OCI-LY7 (cell line): ENCODE measurements around the gene DEAF1. TPM values are rescaled to one million over a fixed set of nuclear protein-coding genes. Genes with fewer than 3 reads are reported as not detected.

ENCODE experiments used
- BruUV-seq: library from RNA; stranded (reverse); fragments of 400-500 nt; replicated peaks from 2 replicates; lab custom pipeline; 2021; lab: Mats Ljungman, UMichigan
- CTCF ChIA-PET: fragments of 300-600 bp; sonication (Branson Sonifier 250); formaldehyde crosslinking; loops from one replicate; lab custom pipeline; 2022; ENCODE audit warnings: antibody characterized with exemption; ENCODE audit not compliant: unreplicated experiment; lab: Charles Lee
- POLR2A ChIA-PET: fragments of 300-600 bp; sonication (Branson Sonifier 250); formaldehyde crosslinking; loops from one replicate; lab custom pipeline; 2022; ENCODE audit warnings: antibody characterized with exemption; lab: Charles Lee
- DNase-seq: peaks from one replicate; pipeline ENCODE4 v3.0.0-alpha.2; 2015; ENCODE audit warnings: low spot score
- H2AFZ ChIP-seq: fragments of 200-600 bp; sonication (generic), shearing (Covaris generic); 2 replicates; pipeline ENCODE4 v1.6.1; 2014; ENCODE audit warnings: mild to moderate bottlenecking, antibody characterized with exemption, low read length, moderate library complexity
- H3K27ac ChIP-seq: fragments of 200-600 bp; sonication (generic); 2 replicates; pipeline ENCODE4 v1.5.1; 2014; ENCODE audit warnings: mixed run types, low read depth, mild to moderate bottlenecking, moderate library complexity, low read length, inconsistent platforms; ENCODE audit not compliant: poor library complexity, severe bottlenecking
- H3K36me3 ChIP-seq: fragments of 200-600 bp; sonication (generic); 2 replicates; pipeline ENCODE4 v1.6.1; 2014; ENCODE audit warnings: mild to moderate bottlenecking, antibody characterized with exemption, low read length, moderate library complexity, mixed read lengths; ENCODE audit not compliant: insufficient read depth
- H3K4me1 ChIP-seq: fragments of 200-600 bp; sonication (generic); 2 replicates; pipeline ENCODE4 v1.5.1; 2014; ENCODE audit warnings: mild to moderate bottlenecking, low read length; ENCODE audit not compliant: insufficient read depth, poor library complexity, severe bottlenecking
- H3K4me2 ChIP-seq: fragments of 200-600 bp; sonication (generic); 2 replicates; pipeline ENCODE4 v1.6.1; 2014; ENCODE audit warnings: mild to moderate bottlenecking, low read length
- H3K4me3 ChIP-seq: fragments of 200-600 bp; sonication (generic); 2 replicates; pipeline ENCODE4 v1.5.1; 2014; ENCODE audit warnings: mild to moderate bottlenecking, low read depth, low read length; ENCODE audit not compliant: poor library complexity, severe bottlenecking
- H3K79me2 ChIP-seq: fragments of 200-600 bp; sonication (generic); 2 replicates; pipeline ENCODE4 v1.6.1; 2016; ENCODE audit warnings: low read depth, mild to moderate bottlenecking, low read length, moderate library complexity, mixed read lengths; ENCODE audit not compliant: insufficient read depth
- H3K9me2 ChIP-seq: fragments of 200-600 bp; sonication (generic); 2 replicates; pipeline ENCODE4 v1.6.1; 2016; ENCODE audit warnings: mild to moderate bottlenecking, low read length, mixed read lengths; ENCODE audit not compliant: insufficient read depth
- H3K9me3 ChIP-seq: fragments of 200-600 bp; sonication (generic); 2 replicates; pipeline ENCODE4 v1.6.1; 2014; ENCODE audit warnings: mild to moderate bottlenecking, mixed run types, low read length, mixed read lengths
- H4K20me1 ChIP-seq: fragments of 200-600 bp; sonication (generic); 2 replicates; pipeline ENCODE4 v1.6.1; 2014; ENCODE audit warnings: mild to moderate bottlenecking, antibody characterized with exemption, low read length, moderate library complexity, mixed read lengths; ENCODE audit not compliant: insufficient read depth
- EZH2phosphoT487 ChIP-seq: fragments of 200-600 bp; sonication (generic); IDR thresholded peaks from 2 replicates; pipeline ENCODE4 v1.6.1; 2018; ENCODE audit warnings: low read depth, borderline replicate concordance, mild to moderate bottlenecking, mixed run types, antibody characterized with exemption, low read length, moderate library complexity, mixed read lengths
- intact Hi-C: fragments of 100-400 bp; cut with micrococcal nuclease; formaldehyde crosslinking; loops from one replicate; pipeline ENCODE4 v1.10.0; 2022; ENCODE audit not compliant: unreplicated experiment
- total RNA-seq, 2 experiments: library from RNA; depleted of rRNA in 1 of 2; stranded (reverse); fragments of >200 nt in 1 of 2; shearing (Covaris generic) in 1 of 2; gene quantifications; 2 replicates each; pipeline ENCODE4 v1.2.3, GENCODE V29; 2014 to 2022
- TF ChIP-seq, protein P1 (sequence below): fragments of 200-600 bp; sonication (generic); conservative IDR thresholded peaks from 2 replicates; pipeline ENCODE4 v1.5.1; 2014; ENCODE audit warnings: mild to moderate bottlenecking, antibody characterized with exemption, low read length, moderate library complexity, mixed read lengths

The DEAF1 gene
- total RNA-seq, 2 experiments from 2014 or later, result 42.7 to 66.2 TPM

DNA sequence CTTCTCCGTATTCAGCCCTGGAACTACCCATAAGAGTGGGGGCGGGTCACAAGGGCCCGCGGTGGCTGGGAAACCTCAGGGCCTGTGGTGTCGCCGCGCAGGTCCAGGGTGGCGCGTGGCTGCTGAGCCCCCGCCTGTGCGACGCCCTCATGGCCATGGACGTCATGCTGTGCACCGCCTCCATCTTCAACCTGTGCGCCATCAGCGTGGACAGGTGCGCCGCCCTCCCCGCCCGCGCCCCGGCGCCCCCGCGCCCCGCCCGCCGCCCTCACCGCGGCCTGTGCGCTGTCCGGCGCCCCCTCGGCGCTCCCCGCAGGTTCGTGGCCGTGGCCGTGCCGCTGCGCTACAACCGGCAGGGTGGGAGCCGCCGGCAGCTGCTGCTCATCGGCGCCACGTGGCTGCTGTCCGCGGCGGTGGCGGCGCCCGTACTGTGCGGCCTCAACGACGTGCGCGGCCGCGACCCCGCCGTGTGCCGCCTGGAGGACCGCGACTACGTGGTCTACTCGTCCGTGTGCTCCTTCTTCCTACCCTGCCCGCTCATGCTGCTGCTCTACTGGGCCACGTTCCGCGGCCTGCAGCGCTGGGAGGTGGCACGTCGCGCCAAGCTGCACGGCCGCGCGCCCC lies 55.6 kb downstream of the DEAF1 start:
- Histone ChIP-seq H3K4me3 (no peak overlapping the region), H3K9me3 (no peaks in the 10 kb centered on the region), H3K9me2 (no peaks in the 10 kb centered on the region), H3K27ac (no peak overlapping the region), H3K4me2 (no peak overlapping the region), H3K79me2 (no peaks in the 10 kb centered on the region), H3K4me1 (peaks cover 9% of the 10 kb centered on the region), H4K20me1 (no peaks in the 10 kb centered on the region), H2AFZ (no peak overlapping the region), H3K36me3 (peaks cover 21% of the 10 kb centered on the region; the same call in 1 of the 2 replicates)
- no peak for TF ChIP-seq EZH2phosphoT487
- TF ChIP-seq, protein P1, sequence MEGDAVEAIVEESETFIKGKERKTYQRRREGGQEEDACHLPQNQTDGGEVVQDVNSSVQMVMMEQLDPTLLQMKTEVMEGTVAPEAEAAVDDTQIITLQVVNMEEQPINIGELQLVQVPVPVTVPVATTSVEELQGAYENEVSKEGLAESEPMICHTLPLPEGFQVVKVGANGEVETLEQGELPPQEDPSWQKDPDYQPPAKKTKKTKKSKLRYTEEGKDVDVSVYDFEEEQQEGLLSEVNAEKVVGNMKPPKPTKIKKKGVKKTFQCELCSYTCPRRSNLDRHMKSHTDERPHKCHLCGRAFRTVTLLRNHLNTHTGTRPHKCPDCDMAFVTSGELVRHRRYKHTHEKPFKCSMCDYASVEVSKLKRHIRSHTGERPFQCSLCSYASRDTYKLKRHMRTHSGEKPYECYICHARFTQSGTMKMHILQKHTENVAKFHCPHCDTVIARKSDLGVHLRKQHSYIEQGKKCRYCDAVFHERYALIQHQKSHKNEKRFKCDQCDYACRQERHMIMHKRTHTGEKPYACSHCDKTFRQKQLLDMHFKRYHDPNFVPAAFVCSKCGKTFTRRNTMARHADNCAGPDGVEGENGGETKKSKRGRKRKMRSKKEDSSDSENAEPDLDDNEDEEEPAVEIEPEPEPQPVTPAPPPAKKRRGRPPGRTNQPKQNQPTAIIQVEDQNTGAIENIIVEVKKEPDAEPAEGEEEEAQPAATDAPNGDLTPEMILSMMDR, result no peak
- no TSS peak for BruUV-seq
- no peak for DNase-seq
- ChIA-PET CTCF (no interaction called here), POLR2A (no interaction called here)
- intact Hi-C loops, result no loop called here

DNA sequence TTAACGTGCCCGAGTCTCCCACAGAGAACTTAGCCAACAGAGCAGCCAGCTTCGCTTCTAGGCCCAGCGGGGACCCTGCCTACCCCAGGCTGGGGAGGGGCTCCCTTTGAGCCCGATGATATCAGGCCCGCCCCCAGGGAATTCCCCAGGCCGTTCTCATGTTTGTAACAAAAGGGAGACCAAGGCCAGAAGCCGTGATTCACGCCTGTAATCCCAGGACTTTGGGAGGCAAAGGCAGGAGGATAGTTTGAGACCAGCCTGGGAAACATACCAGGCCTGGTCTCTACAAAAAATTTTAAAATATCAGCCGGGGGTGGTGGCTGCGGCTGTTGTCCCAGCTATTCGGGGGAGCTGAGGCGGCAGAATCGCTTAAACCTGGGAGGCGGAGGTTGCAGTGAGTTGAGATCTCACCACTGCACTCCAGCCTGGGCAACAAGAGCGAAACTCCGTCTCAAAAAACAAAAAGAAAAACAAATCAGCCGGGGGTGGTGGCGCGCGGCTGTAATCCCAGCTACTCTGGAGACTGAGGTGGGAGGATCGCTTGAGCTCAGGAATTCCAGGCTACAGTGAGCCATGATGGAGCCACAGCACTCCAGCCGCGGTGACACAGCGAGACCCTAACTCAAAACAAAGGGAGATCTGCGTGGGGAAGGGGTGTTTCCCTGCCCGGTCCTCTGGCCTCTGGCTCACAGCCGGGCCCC lies 56.2 kb downstream of the DEAF1 start:
- no peaks in the 10 kb centered on the region for H3K9me3 ChIP-seq
- POLR2A ChIA-PET, result no interaction called here
- H3K4me2 ChIP-seq, result no peak overlapping the region
- no peaks in the 10 kb centered on the region for H3K9me2 ChIP-seq
- H3K27ac ChIP-seq, result no peak overlapping the region
- TF ChIP-seq, protein P1, result no peak
- TF ChIP-seq EZH2phosphoT487, result no peak
- H3K36me3 ChIP-seq, result peaks cover 15% of the 10 kb centered on the region; the same call in 1 of the 2 replicates
- no peaks in the 10 kb centered on the region for H4K20me1 ChIP-seq
- H2AFZ ChIP-seq, result no peak overlapping the region
- no peak overlapping the region for H3K4me3 ChIP-seq
- intact Hi-C loops, result no loop called here
- no peak for DNase-seq
- CTCF ChIA-PET, result no interaction called here
- BruUV-seq, result no TSS peak
- peaks cover 9% of the 10 kb centered on the region for H3K4me1 ChIP-seq
- H3K79me2 ChIP-seq, result no peaks in the 10 kb centered on the region
